VCaP (cell line): ENCODE measurements around the gene GPAT3.

Experiments used
- H3K27ac ChIP-seq: fragments of 450-650 bp; 2 replicates; pipeline ENCODE4 v1.5.1; 2017
- CTCF ChIP-seq: fragments of 450-650 bp; conservative IDR thresholded peaks from 2 replicates; pipeline ENCODE4 v1.5.1; 2017; ENCODE audit warnings: mild to moderate bottlenecking, moderate library complexity

The GPAT3 gene

GRCh38 chr4:83556006-83556707, 20.2 kb downstream of the GPAT3 start:
- no peak for TF ChIP-seq CTCF
- H3K27ac ChIP-seq = no peak overlapping the region

GRCh38 chr4:83556816-83557215, 20.9 kb downstream of the GPAT3 start:
- H3K27ac ChIP-seq = no peak overlapping the region
- TF ChIP-seq CTCF = no peak

GRCh38 chr4:83558059-83558653, 22.2 kb downstream of the GPAT3 start:
- no peak overlapping the region for H3K27ac ChIP-seq
- no peak for TF ChIP-seq CTCF

GRCh38 chr4:83558680-83559079, 22.8 kb downstream of the GPAT3 start:
- H3K27ac ChIP-seq = peak overlapping the region; percentile 23
- TF ChIP-seq CTCF = no peak

- no peak overlapping the region for H3K27ac ChIP-seq
These were observed 24.6 kb downstream of the GPAT3 start for GRCh38 chr4:83560523-83560922.

GRCh38 chr4:83561381-83561780, 25.5 kb downstream of the GPAT3 start:
- no peak overlapping the region for H3K27ac ChIP-seq
- no peak for TF ChIP-seq CTCF

More at GRCh38 chr4:83560523-83560922, 24.6 kb downstream of the GPAT3 start:
- TF ChIP-seq CTCF = no peak

- TF ChIP-seq CTCF = no peak
- no peak overlapping the region for H3K27ac ChIP-seq
These were observed 28.1 kb downstream of the GPAT3 start for GRCh38 chr4:83563998-83564397.
